Esophagus squamous epithelium (tissue), 4 donors: ENCODE results near the gene PDS5A.

Experiments used
- POLR2A ChIP-seq, 4 donors: fragments of 450-650 bp; IDR thresholded peaks; one replicate each; pipeline ENCODE4 v1.6.1; 2017; ENCODE audit warnings: antibody characterized with exemption in 4 of 4, mild to moderate bottlenecking in 4 of 4, moderate library complexity in 3 of 4
- TF ChIP-seq, protein P1 (sequence below), 6 experiments: fragments of 450-650 bp in 4 of 6; fragments of 200-600 bp in 2 of 6; sonication (generic) in 2 of 6; IDR thresholded peaks; one replicate each; pipeline ENCODE4 v1.5.1; 2016 to 2019; ENCODE audit warnings: antibody characterized with exemption in 6 of 6, mild to moderate bottlenecking in 4 of 6, moderate library complexity in 4 of 6

DNA sequence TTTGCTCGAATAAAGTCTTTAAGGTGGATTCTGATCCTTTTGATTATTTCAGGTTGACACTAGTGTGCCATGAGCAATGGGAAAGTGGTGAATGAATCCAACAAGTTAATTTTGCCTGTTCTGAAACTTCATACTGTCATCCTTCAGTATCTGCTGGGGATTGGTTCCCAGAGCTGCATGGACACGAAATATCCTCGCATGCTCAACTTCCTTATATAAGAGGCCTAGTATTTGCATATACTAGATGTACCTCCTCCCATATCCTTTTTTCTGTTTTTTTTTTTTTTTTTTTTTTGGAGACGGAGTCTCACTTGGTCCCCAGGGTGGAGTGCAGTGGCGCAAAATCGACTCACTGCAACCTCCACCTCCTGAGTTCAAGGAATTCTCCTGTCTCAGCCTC is 23.0 kb upstream of the PDS5A start:
- TF ChIP-seq POLR2A (IDR thresholded peaks at IDR 0.05) = no peak
- TF ChIP-seq, protein P1, sequence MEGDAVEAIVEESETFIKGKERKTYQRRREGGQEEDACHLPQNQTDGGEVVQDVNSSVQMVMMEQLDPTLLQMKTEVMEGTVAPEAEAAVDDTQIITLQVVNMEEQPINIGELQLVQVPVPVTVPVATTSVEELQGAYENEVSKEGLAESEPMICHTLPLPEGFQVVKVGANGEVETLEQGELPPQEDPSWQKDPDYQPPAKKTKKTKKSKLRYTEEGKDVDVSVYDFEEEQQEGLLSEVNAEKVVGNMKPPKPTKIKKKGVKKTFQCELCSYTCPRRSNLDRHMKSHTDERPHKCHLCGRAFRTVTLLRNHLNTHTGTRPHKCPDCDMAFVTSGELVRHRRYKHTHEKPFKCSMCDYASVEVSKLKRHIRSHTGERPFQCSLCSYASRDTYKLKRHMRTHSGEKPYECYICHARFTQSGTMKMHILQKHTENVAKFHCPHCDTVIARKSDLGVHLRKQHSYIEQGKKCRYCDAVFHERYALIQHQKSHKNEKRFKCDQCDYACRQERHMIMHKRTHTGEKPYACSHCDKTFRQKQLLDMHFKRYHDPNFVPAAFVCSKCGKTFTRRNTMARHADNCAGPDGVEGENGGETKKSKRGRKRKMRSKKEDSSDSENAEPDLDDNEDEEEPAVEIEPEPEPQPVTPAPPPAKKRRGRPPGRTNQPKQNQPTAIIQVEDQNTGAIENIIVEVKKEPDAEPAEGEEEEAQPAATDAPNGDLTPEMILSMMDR (IDR thresholded peaks at IDR 0.05) = no peak
